ENCODE results near the gene ZNG1A.
"Not testable (repeated sequence)": the region's sequence is repeated elsewhere in the genome, so short reads cannot be mapped to it uniquely, and the experiment has no call there.

ZNG1A gene

GRCh38 chr9:178970-179383, at the start of gene ZNG1A:
ZNG1A (minus strand) TSS chr9:179056; CDS start chr9:178969, 87 bp downstream.
- peak; percentile 73 for DNase-seq

- DNase-seq: no peak
Measured at GRCh38 chr9:227860-228259, 49.0 kb upstream of the ZNG1A start.

- DNase-seq: no peak
Measured at GRCh38 chr9:224582-225520, 46.0 kb upstream of the ZNG1A start.

GRCh38 chr9:224026-224425, 45.2 kb upstream of the ZNG1A start:
- DNase-seq: no peak

GRCh38 chr9:223152-223551, 44.3 kb upstream of the ZNG1A start:
- DNase-seq: no peak

- DNase-seq: no peak
Measured at GRCh38 chr9:221989-222776, 43.3 kb upstream of the ZNG1A start.

- DNase-seq: no peak
Measured at GRCh38 chr9:219670-220365, 41.0 kb upstream of the ZNG1A start.

GRCh38 chr9:219036-219435, 40.2 kb upstream of the ZNG1A start:
- not testable (repeated sequence) for DNase-seq

GRCh38 chr9:217950-218349, 39.1 kb upstream of the ZNG1A start:
- DNase-seq: no peak

- no peak for DNase-seq
Measured at GRCh38 chr9:216866-217265, 38.0 kb upstream of the ZNG1A start.

- DNase-seq: no peak
Measured at GRCh38 chr9:215631-216155, 36.8 kb upstream of the ZNG1A start.

GRCh38 chr9:214648-215493, 36.0 kb upstream of the ZNG1A start, which contains the start of gene DOCK8:
DOCK8 (plus strand) TSS chr9:214865; CDS start chr9:214977, 112 bp downstream.
- DNase-seq: peak; percentile 55

GRCh38 chr9:214351-214647, 35.4 kb upstream of the ZNG1A start:
- DNase-seq: no peak

- not testable (repeated sequence) for DNase-seq
Measured at GRCh38 chr9:213901-214300, 35.0 kb upstream of the ZNG1A start.

- no peak for DNase-seq
Measured at GRCh38 chr9:212297-212696, 33.4 kb upstream of the ZNG1A start.

- DNase-seq: no peak
Measured at GRCh38 chr9:211557-211956, 32.7 kb upstream of the ZNG1A start.

- no peak for DNase-seq
Measured at GRCh38 chr9:211036-211435, 32.2 kb upstream of the ZNG1A start.

- no peak for DNase-seq
Measured at GRCh38 chr9:209143-209758, 30.4 kb upstream of the ZNG1A start.

GRCh38 chr9:206481-206880, 27.6 kb upstream of the ZNG1A start:
- no peak for DNase-seq

- not testable (repeated sequence) for DNase-seq
Measured at GRCh38 chr9:199601-200000, 20.7 kb upstream of the ZNG1A start.

GRCh38 chr9:178140-178825, 573 bp downstream of the ZNG1A start:
- DNase-seq: peak; percentile 3

Data from activated CD4-positive, alpha-beta T cell treated with anti-CD3 and anti-CD28 coated beads, Interleukin-2, amount 50 U/mL, for 1 hour (primary cell).